Measurements from ENCODE around the gene KIF19. TPM values are rescaled to one million over a fixed set of nuclear protein-coding genes. Genes with fewer than 3 reads are reported as not detected.

Gene KIF19
- total RNA-seq, 1 donor from 2014 or later = 2.2 TPM

DNA sequence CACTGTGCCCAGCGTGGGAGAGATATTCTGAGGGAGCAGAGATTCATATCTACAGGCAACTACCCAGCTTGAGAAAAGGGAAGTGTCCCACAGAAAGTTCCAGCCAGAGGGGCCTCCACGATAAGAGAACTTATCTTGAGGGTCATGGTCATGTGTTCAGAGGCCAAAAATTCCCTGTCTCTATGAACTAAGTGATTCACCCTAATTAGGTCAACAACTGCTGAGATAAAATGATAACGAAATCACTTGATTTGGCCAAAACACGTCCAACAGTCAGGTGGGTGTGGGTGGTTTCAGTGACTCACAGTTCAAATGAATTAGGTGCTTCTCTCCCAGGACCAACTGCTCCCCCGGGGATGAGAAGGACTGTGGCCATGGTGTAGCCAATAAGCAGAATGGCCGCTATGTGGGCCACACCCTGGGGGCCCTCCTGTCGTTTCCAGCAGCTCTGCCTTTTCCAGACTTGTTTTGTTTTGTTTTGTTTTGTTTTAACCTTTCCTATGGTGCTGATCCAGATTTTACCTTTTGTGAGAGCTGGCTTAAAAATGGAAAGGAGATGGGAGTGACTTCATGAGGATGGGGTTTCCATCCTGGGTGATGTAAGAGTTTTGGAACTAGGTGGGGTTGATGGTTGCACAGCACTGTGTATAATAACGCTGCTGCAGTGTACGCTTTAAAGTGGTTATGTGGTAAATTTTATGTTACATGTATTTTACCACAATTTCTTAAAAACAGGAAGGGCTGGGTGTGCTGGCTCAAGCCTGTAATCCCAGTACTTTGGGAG, 43.2 kb upstream of the KIF19 start:
- TF ChIP-seq CTCF (IDR thresholded peaks at IDR 0.05; ENCODE audit: unreplicated experiment) = no peak
- Mint-ChIP-seq H3K27me3 (peaks cover 7% of the 10 kb centered on the region), H3K4me1 (ENCODE audit: low read depth) (peaks cover 2% of the 10 kb centered on the region), H3K9me3 (ENCODE audit: low read depth) (no peaks in the 10 kb centered on the region), H3K27ac (no peak overlapping the region), H3K36me3 (ENCODE audit: insufficient read depth) (no peaks in the 10 kb centered on the region), H3K4me3 (ENCODE audit: low read depth) (no peak overlapping the region)
- DNase-seq (ENCODE audit: low spot score, unreplicated experiment) = no peak

DNA sequence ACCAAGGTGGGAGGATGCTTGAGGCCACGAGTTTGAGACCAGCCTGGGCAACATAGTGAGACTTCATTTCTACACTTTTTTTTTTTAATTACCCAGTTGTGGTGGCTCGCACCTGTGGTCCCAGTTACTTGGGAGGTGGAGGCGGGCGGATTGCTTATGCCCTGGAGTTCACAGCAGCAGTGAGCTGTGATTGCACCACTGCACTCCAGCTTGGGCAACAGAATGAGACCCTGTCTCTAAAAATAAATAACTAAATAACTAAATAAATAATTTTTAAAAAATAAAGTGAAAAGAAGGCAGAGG, 42.7 kb upstream of the KIF19 start:
- Mint-ChIP-seq H3K27me3 (peaks cover 7% of the 10 kb centered on the region), H3K9me3 (ENCODE audit: low read depth) (no peaks in the 10 kb centered on the region), H3K4me1 (ENCODE audit: low read depth) (peaks cover 2% of the 10 kb centered on the region), H3K4me3 (ENCODE audit: low read depth) (no peak overlapping the region), H3K27ac (no peak overlapping the region), H3K36me3 (ENCODE audit: insufficient read depth) (no peaks in the 10 kb centered on the region)
- TF ChIP-seq CTCF (IDR thresholded peaks at IDR 0.05; ENCODE audit: unreplicated experiment) = no peak
- DNase-seq (ENCODE audit: low spot score, unreplicated experiment) = no peak

- Mint-ChIP-seq H3K4me3 (ENCODE audit: low read depth) (no peak overlapping the region), H3K27ac (no peak overlapping the region), H3K36me3 (ENCODE audit: insufficient read depth) (no peaks in the 10 kb centered on the region), H3K4me1 (ENCODE audit: low read depth) (peaks cover 2% of the 10 kb centered on the region), H3K9me3 (ENCODE audit: low read depth) (no peaks in the 10 kb centered on the region), H3K27me3 (peaks cover 7% of the 10 kb centered on the region)
- DNase-seq (ENCODE audit: low spot score, unreplicated experiment) = no peak
- TF ChIP-seq CTCF (IDR thresholded peaks at IDR 0.05; ENCODE audit: unreplicated experiment) = no peak
Measured at GRCh38 chr17:74287031-74287602, 38.9 kb upstream of the KIF19 start.

DNA sequence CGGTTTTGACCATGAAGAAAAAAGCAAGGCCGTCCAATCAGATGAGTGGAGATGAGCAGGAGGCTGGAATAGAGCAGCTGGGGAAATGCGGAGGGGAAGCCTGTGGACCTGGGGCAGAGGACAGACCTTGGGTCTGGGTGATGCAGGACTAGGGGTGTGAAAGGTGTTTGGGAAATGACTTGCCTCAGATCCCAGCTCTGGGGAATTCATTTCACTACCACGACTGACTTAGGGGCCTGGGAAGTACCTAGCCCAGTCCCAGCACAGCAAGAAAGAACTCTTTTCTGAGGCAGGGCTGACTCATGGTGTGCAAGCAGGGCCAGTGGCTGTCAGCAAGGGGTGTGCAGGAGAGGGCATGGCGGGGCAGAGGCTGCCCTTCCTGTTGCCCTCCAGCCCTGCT, 37.2 kb upstream of the KIF19 start:
- H3K27me3 Mint-ChIP-seq = peaks cover 7% of the 10 kb centered on the region

DNA sequence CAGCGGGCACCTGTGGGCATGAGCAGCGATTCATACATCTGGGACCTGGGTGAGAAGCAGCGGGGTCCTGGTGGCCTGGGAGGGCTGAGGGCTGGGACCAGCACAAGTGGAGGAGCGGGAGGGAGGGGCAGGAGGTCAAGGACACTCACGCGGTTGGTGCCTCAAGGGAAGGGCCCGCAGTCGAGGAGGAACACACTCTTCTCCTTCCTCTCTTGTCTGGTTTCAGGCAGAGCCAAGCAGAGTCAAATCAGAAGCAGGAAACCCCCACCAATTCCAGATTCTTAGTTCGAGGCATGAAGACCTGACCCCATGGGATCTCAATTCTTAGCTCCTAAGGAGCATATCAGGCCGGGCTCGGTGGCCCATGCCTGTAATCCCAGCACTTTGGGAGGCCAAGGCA, 36.3 kb upstream of the KIF19 start:
- Mint-ChIP-seq H3K4me1 (ENCODE audit: low read depth) (peaks cover 2% of the 10 kb centered on the region), H3K4me3 (ENCODE audit: low read depth) (no peak overlapping the region), H3K27ac (no peak overlapping the region), H3K36me3 (ENCODE audit: insufficient read depth) (no peaks in the 10 kb centered on the region), H3K27me3 (peaks cover 7% of the 10 kb centered on the region), H3K9me3 (ENCODE audit: low read depth) (peaks cover under 1% of the 10 kb centered on the region)
- DNase-seq (ENCODE audit: low spot score, unreplicated experiment) = no peak
- no peak for TF ChIP-seq CTCF (IDR thresholded peaks at IDR 0.05; ENCODE audit: unreplicated experiment)

More for the DNA sequence above, 37.2 kb upstream of the KIF19 start:
- Mint-ChIP-seq H3K9me3 (ENCODE audit: low read depth) (no peaks in the 10 kb centered on the region), H3K36me3 (ENCODE audit: insufficient read depth) (no peaks in the 10 kb centered on the region), H3K4me1 (ENCODE audit: low read depth) (peaks cover 2% of the 10 kb centered on the region), H3K4me3 (ENCODE audit: low read depth) (no peak overlapping the region), H3K27ac (no peak overlapping the region)
- DNase-seq (ENCODE audit: low spot score, unreplicated experiment) = no peak
- no peak for TF ChIP-seq CTCF (IDR thresholded peaks at IDR 0.05; ENCODE audit: unreplicated experiment)

Data from progenitor cell of endocrine pancreas (in vitro differentiated cells).